Mammary epithelial cell (primary cell): ENCODE measurements around the gene TNXB.

Experiments
- CTCF ChIP-seq, 2 donors: IDR thresholded peaks in 1 of 2; conservative IDR thresholded peaks in 1 of 2; 2 replicates each; pipeline ENCODE4 v1.5.1; 2011 to 2012; ENCODE audit warnings: inconsistent platforms in 2 of 2, low read length in 2 of 2, mild to moderate bottlenecking in 2 of 2, control low read depth in 1 of 2, low read depth in 1 of 2; ENCODE audit not compliant: insufficient read depth in 1 of 2; ENCODE audit errors: extremely low read depth in 1 of 2
- EZH2 ChIP-seq: IDR thresholded peaks from 2 replicates; pipeline ENCODE4 v1.6.1; 2012; ENCODE audit warnings: low read length, inconsistent platforms, borderline replicate concordance

GRCh38 chr6:32153564-32154513, 44.7 kb upstream of the TNXB start, which contains the start of gene PPT2:
- TF ChIP-seq CTCF (conservative IDR thresholded peaks at IDR 0.05 in 1 of 2, IDR thresholded peaks at IDR 0.05 in 1 of 2; ENCODE audit: extremely low read depth in 1 of 2, insufficient read depth in 1 of 2, low read depth in 1 of 2, low read length in 2 of 2) = peak in 1 of 2 donors; percentile 38
- TF ChIP-seq EZH2 = no peak
